H1 (cell line): Measurements from ENCODE around the gene RICTOR.

Experiments
- BRCA1 ChIP-seq: IDR thresholded peaks from 2 replicates; pipeline ENCODE4 v1.6.1; 2012; ENCODE audit warnings: low read depth, low read length, improper control_type of control experiment
- CEBPB ChIP-seq: IDR thresholded peaks from 2 replicates; pipeline ENCODE4 v1.6.1; 2012; ENCODE audit warnings: low read depth, low read length
- EP300 ChIP-seq, 2 experiments: IDR thresholded peaks; 1 replicate in 1 of 2; 2 replicates in 1 of 2; pipeline ENCODE4 v1.6.1; 2011 to 2012; ENCODE audit warnings: low read depth in 2 of 2, low read length in 2 of 2, mild to moderate bottlenecking in 2 of 2, borderline replicate concordance in 1 of 2, inconsistent platforms in 1 of 2, moderate library complexity in 1 of 2
- EZH2 ChIP-seq: fragments of 200-600 bp; sonication (generic); IDR thresholded peaks from 2 replicates; pipeline ENCODE4 v1.7.1; 2012; ENCODE audit warnings: low read depth, mild to moderate bottlenecking, moderate library complexity, low read length, inconsistent platforms; ENCODE audit not compliant: severe bottlenecking
- GABPA ChIP-seq: IDR thresholded peaks from 2 replicates; pipeline ENCODE4 v1.6.1; 2011; ENCODE audit warnings: mild to moderate bottlenecking, low read length, moderate library complexity, borderline replicate concordance; ENCODE audit not compliant: insufficient read depth
- POLR2A ChIP-seq, 2 experiments: IDR thresholded peaks; 1 replicate in 1 of 2; 2 replicates in 1 of 2; pipeline ENCODE4 v1.6.1; 2011; ENCODE audit warnings: low read depth in 2 of 2, low read length in 2 of 2, mild to moderate bottlenecking in 2 of 2; ENCODE audit errors: control extremely low read depth in 1 of 2
- POLR2AphosphoS5 ChIP-seq: IDR thresholded peaks from 2 replicates; pipeline ENCODE4 v1.6.1; 2011; ENCODE audit warnings: low read depth, low read length
- SRF ChIP-seq: IDR thresholded peaks from 2 replicates; pipeline ENCODE4 v1.6.1; 2011; ENCODE audit warnings: mild to moderate bottlenecking, low read depth, low read length, moderate library complexity
- TBP ChIP-seq: IDR thresholded peaks from 2 replicates; pipeline ENCODE4 v1.6.1; 2011; ENCODE audit warnings: low read depth, low read length, improper control_type of control experiment
- TF ChIP-seq, protein P1 (sequence below), 3 experiments: IDR thresholded peaks; 1 replicate in 2 of 3; 2 replicates in 1 of 3; pipeline versions ENCODE4 v1.5.1 to v1.6.1; 2011; ENCODE audit warnings: low read length in 3 of 3, mild to moderate bottlenecking in 3 of 3, inconsistent platforms in 2 of 3, low read depth in 1 of 3, moderate library complexity in 1 of 3; ENCODE audit not compliant: insufficient read depth in 1 of 3; ENCODE audit errors: control extremely low read depth in 1 of 3

DNA sequence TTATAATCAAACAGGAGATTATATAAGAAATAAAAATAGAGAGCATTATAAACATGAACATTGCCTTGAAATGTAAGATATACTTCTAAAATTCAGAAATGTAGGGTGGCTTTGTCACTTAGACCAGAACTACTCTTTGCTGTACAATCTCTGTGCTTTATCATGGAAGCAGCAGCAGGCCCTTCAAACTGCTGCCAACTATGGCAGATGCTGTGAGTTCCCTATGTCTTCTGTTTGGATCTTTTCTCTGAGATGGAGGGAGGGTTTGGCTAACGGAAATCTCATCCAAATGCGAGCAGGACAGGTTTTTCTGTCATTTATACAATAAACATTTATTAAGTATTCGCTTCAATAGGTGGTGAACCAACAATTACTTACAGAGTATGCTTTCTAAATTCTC is 34.8 kb upstream of the RICTOR start:
- TF ChIP-seq BRCA1 (no peak), POLR2A (IDR thresholded peaks at IDR 0.05; ENCODE audit: control extremely low read depth in 1 of 2, low read depth in 2 of 2, low read length in 2 of 2) (no peak), POLR2AphosphoS5 (no peak), TBP (no peak), CEBPB (no peak), SRF (no peak), EZH2 (no peak), EP300 (IDR thresholded peaks at IDR 0.05; ENCODE audit: borderline replicate concordance in 1 of 2, low read depth in 2 of 2, low read length in 2 of 2) (no peak), GABPA (no peak)
- TF ChIP-seq, protein P1, sequence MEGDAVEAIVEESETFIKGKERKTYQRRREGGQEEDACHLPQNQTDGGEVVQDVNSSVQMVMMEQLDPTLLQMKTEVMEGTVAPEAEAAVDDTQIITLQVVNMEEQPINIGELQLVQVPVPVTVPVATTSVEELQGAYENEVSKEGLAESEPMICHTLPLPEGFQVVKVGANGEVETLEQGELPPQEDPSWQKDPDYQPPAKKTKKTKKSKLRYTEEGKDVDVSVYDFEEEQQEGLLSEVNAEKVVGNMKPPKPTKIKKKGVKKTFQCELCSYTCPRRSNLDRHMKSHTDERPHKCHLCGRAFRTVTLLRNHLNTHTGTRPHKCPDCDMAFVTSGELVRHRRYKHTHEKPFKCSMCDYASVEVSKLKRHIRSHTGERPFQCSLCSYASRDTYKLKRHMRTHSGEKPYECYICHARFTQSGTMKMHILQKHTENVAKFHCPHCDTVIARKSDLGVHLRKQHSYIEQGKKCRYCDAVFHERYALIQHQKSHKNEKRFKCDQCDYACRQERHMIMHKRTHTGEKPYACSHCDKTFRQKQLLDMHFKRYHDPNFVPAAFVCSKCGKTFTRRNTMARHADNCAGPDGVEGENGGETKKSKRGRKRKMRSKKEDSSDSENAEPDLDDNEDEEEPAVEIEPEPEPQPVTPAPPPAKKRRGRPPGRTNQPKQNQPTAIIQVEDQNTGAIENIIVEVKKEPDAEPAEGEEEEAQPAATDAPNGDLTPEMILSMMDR (IDR thresholded peaks at IDR 0.05; ENCODE audit: control extremely low read depth in 1 of 3, insufficient read depth in 1 of 3, low read depth in 1 of 3, low read length in 3 of 3), result no peak
